Measurements from ENCODE around the gene PHLDB2.

GRCh38 chr3:111993038-111993437, 134.0 kb downstream of the PHLDB2 start:
- TF ChIP-seq CTCF (conservative IDR thresholded peaks at IDR 0.05; ENCODE audit: low read length) = no peak
- no peak for TF ChIP-seq EZH2phosphoT487 (IDR thresholded peaks at IDR 0.05; ENCODE audit: borderline replicate concordance, low read depth, low read length)

All from OCI-LY7 (cell line).